ENCODE results near the gene MYO5A. TPM values are rescaled to one million over a fixed set of nuclear protein-coding genes. Genes with fewer than 3 reads are reported as not detected.

Gene MYO5A
- total RNA-seq, 2 experiments from 2014 or later = 31.8 to 42.0 TPM

DNA sequence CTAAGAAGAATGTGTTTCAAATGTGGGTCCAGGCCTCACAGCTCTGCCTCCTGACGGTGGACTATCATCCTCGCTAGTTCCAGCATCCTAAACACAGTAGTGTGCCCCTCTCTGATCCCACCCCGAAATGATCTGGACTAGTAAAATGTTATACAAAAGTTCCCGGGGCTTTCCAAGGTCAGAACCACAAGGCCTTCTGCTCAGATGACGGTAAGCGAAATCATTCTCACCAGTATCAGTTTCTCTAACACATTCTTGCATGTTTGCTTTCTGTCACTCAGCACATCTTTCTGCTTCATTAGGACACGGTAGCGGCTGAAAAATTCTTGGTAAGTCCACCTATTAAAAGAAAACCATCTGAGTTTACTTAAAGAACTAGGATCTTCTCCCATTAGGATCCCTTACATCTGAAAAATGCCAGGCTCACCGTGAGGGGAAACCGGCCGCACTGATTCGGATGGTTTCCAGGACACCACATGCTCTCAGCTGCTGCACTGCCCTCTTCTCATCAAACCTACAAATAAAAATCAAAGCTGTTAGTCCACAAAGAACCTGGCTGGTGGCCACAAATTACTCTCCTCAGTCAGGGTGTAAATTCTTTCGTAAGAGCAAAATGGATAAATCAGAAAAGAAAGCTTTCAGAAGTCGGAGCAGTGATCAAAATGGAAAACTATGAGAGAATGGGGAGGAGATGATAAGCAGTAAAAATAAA is 149.1 kb downstream of the MYO5A start:
- Histone ChIP-seq H3K4me2 (ENCODE audit: low read length) (no peak overlapping the region), H3K4me1 (ENCODE audit: insufficient read depth, low read length, poor library complexity, severe bottlenecking) (no peaks in the 10 kb centered on the region), H3K9me3 (ENCODE audit: low read length) (no peaks in the 10 kb centered on the region), H2AFZ (ENCODE audit: low read length) (no peak overlapping the region), H3K27ac (ENCODE audit: low read depth, low read length, poor library complexity, severe bottlenecking) (no peak overlapping the region), H3K4me3 (ENCODE audit: low read depth, low read length, poor library complexity, severe bottlenecking) (no peak overlapping the region), H3K79me2 (ENCODE audit: insufficient read depth, low read depth, low read length) (no peaks in the 10 kb centered on the region), H3K36me3 (ENCODE audit: insufficient read depth, low read length) (peaks cover 78% of the 10 kb centered on the region), H4K20me1 (ENCODE audit: insufficient read depth, low read length) (no peaks in the 10 kb centered on the region), H3K9me2 (ENCODE audit: insufficient read depth, low read length) (no peaks in the 10 kb centered on the region)
- no peak for DNase-seq (ENCODE audit: low spot score)
- ChIA-PET POLR2A (interaction anchor here (0.9 to 1.5 kb wide), 4 partner anchors 9 to 48 kb away, joined by 3 to 4 read pairs (median 3); no protein-coding TSS in a partner anchor), CTCF (ENCODE audit: unreplicated experiment) (no interaction called here)
- no TSS peak for BruUV-seq (replicated peaks)
- intact Hi-C loops (cut with micrococcal nuclease; ENCODE audit: unreplicated experiment) = no loop called here
- TF ChIP-seq, protein P1, sequence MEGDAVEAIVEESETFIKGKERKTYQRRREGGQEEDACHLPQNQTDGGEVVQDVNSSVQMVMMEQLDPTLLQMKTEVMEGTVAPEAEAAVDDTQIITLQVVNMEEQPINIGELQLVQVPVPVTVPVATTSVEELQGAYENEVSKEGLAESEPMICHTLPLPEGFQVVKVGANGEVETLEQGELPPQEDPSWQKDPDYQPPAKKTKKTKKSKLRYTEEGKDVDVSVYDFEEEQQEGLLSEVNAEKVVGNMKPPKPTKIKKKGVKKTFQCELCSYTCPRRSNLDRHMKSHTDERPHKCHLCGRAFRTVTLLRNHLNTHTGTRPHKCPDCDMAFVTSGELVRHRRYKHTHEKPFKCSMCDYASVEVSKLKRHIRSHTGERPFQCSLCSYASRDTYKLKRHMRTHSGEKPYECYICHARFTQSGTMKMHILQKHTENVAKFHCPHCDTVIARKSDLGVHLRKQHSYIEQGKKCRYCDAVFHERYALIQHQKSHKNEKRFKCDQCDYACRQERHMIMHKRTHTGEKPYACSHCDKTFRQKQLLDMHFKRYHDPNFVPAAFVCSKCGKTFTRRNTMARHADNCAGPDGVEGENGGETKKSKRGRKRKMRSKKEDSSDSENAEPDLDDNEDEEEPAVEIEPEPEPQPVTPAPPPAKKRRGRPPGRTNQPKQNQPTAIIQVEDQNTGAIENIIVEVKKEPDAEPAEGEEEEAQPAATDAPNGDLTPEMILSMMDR (conservative IDR thresholded peaks at IDR 0.05; ENCODE audit: low read length) = no peak
- TF ChIP-seq EZH2phosphoT487 (IDR thresholded peaks at IDR 0.05; ENCODE audit: borderline replicate concordance, low read depth, low read length) = no peak

DNA sequence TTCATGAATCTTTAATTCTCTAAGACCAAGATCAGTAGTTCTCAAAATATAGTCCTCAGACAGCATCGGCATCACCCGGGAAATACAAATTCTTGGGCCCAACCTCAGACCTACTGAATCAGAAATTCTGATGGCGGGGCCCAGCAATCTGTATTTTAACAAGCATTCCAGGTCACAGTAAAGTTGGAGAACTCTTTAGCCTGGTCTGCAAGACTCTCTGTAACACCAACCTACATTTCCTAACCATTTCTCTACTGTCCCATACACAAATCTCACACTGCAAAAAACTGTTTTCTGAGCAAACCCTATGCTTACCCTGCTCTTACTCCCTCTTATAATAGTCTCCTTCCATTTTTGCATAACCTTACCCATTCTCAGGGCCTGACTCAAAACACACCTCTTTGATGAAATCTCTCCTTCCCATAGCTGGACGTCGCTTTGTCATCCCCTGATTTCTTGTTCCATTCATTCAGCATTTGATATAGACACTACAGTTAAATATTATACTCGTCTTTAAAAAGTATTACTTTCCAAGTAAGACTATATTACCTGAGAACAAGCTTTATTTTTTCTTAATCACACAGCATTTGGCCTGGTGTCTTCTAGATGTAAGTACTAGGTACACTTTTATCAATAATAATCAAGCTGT is 149.8 kb downstream of the MYO5A start:
- no peak overlapping the region for H3K4me3 ChIP-seq (ENCODE audit: low read depth, low read length, poor library complexity, severe bottlenecking)
- H2AFZ ChIP-seq (ENCODE audit: low read length) = no peak overlapping the region
- no peak overlapping the region for H3K4me2 ChIP-seq (ENCODE audit: low read length)
- H3K9me2 ChIP-seq (ENCODE audit: insufficient read depth, low read length) = no peaks in the 10 kb centered on the region
- H3K36me3 ChIP-seq (ENCODE audit: insufficient read depth, low read length) = peaks cover 83% of the 10 kb centered on the region
- ChIA-PET CTCF (ENCODE audit: unreplicated experiment) (no interaction called here), POLR2A (interaction anchor here (0.6 to 1.5 kb wide), 3 partner anchors 22 to 260 kb away, joined by 3 to 4 read pairs (median 3); no protein-coding TSS in a partner anchor)
- no peak for DNase-seq (ENCODE audit: low spot score)
- H3K27ac ChIP-seq (ENCODE audit: low read depth, low read length, poor library complexity, severe bottlenecking) = no peak overlapping the region
- no peaks in the 10 kb centered on the region for H3K4me1 ChIP-seq (ENCODE audit: insufficient read depth, low read length, poor library complexity, severe bottlenecking)
- H3K79me2 ChIP-seq (ENCODE audit: insufficient read depth, low read depth, low read length) = no peaks in the 10 kb centered on the region
- H3K9me3 ChIP-seq (ENCODE audit: low read length) = no peaks in the 10 kb centered on the region
- TF ChIP-seq, protein P1 (conservative IDR thresholded peaks at IDR 0.05; ENCODE audit: low read length) = no peak
- TF ChIP-seq EZH2phosphoT487 (IDR thresholded peaks at IDR 0.05; ENCODE audit: borderline replicate concordance, low read depth, low read length) = no peak
- no peaks in the 10 kb centered on the region for H4K20me1 ChIP-seq (ENCODE audit: insufficient read depth, low read length)
- intact Hi-C loops (cut with micrococcal nuclease; ENCODE audit: unreplicated experiment) = no loop called here
- no TSS peak for BruUV-seq (replicated peaks)

DNA sequence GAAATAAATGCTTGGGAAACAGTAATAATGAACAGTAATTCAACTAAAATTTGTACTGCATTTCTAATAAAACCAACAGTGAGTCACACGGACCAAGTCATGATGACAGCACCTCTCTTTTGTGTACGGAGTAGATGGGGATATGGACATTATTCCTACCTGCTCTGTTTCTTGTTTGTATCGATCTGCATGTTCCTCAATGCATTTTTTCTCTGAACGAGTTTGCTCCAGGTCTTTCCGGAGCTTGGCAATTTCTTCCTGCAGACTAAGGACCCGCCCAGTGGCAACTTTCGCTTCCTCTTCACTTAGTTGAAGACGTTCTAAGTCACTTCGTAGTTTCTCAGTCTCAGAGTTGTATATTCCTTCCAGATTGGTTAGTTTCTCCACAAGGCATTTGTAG is 158.7 kb downstream of the MYO5A start:
- Histone ChIP-seq H4K20me1 (ENCODE audit: insufficient read depth, low read length) (no peaks in the 10 kb centered on the region), H3K9me3 (ENCODE audit: low read length) (no peaks in the 10 kb centered on the region), H3K79me2 (ENCODE audit: insufficient read depth, low read depth, low read length) (no peaks in the 10 kb centered on the region), H3K36me3 (ENCODE audit: insufficient read depth, low read length) (peaks cover 94% of the 10 kb centered on the region), H3K4me3 (ENCODE audit: low read depth, low read length, poor library complexity, severe bottlenecking) (no peak overlapping the region), H2AFZ (ENCODE audit: low read length) (no peak overlapping the region), H3K4me2 (ENCODE audit: low read length) (no peak overlapping the region), H3K27ac (ENCODE audit: low read depth, low read length, poor library complexity, severe bottlenecking) (no peak overlapping the region), H3K9me2 (ENCODE audit: insufficient read depth, low read length) (no peaks in the 10 kb centered on the region), H3K4me1 (ENCODE audit: insufficient read depth, low read length, poor library complexity, severe bottlenecking) (no peaks in the 10 kb centered on the region)
- CTCF ChIA-PET (ENCODE audit: unreplicated experiment) = no interaction called here
- TF ChIP-seq, protein P1 (conservative IDR thresholded peaks at IDR 0.05; ENCODE audit: low read length) = no peak
- no peak for TF ChIP-seq EZH2phosphoT487 (IDR thresholded peaks at IDR 0.05; ENCODE audit: borderline replicate concordance, low read depth, low read length)
- POLR2A ChIA-PET = interaction anchor here (0.6 kb wide), 2 partner anchors 15 to 51 kb away, joined by 3 to 4 read pairs; no protein-coding TSS in a partner anchor
- BruUV-seq (replicated peaks) = no TSS peak
- intact Hi-C loops (cut with micrococcal nuclease; ENCODE audit: unreplicated experiment) = no loop called here
- no peak for DNase-seq (ENCODE audit: low spot score)
